ENCODE measurements around the gene AGAP1.

AGAP1 gene

DNA sequence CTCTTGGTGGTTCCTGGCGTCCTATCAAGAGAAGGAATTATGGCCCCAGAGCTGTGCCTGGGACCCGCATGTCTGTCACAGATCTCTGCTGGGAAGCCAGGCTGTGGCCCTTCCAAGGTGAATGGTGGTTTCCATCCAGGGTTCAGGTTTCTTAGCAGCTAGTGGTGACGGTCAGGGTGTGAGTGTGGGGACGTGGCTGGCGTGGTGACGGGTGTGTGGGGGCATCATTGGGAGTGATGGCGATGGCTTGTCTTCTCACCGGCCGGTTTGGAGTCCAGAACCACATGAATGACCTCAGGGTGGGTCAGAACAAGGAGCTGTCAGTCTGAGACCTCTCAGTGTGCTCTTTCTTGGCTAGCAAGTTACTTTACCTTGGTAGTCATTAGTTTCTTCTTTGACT lies 52.6 kb downstream of the AGAP1 start:
- Histone ChIP-seq H3K4me3 (ENCODE audit: low read length) (no peak overlapping the region), H3K9ac (ENCODE audit: low read length) (no peak overlapping the region), H3K9me3 (ENCODE audit: control insufficient read depth, low read length) (no peaks in the 10 kb centered on the region), H3K4me1 (ENCODE audit: control insufficient read depth, insufficient read depth, low read length) (peaks cover 36% of the 10 kb centered on the region), H3K27me3 (ENCODE audit: control insufficient read depth, insufficient read depth, low read length) (no peaks in the 10 kb centered on the region), H3K36me3 (ENCODE audit: control insufficient read depth, insufficient read depth, low read length) (no peaks in the 10 kb centered on the region)

- Histone ChIP-seq H3K27me3 (ENCODE audit: control insufficient read depth, insufficient read depth, low read length) (no peaks in the 10 kb centered on the region), H3K9ac (ENCODE audit: low read length) (no peak overlapping the region), H3K4me3 (ENCODE audit: low read length) (no peak overlapping the region), H3K36me3 (ENCODE audit: control insufficient read depth, insufficient read depth, low read length) (no peaks in the 10 kb centered on the region), H3K9me3 (ENCODE audit: control insufficient read depth, low read length) (no peaks in the 10 kb centered on the region), H3K4me1 (ENCODE audit: control insufficient read depth, insufficient read depth, low read length) (peaks cover 46% of the 10 kb centered on the region)
Observed at GRCh38 chr2:235549735-235550377, 56.0 kb downstream of the AGAP1 start.

- Histone ChIP-seq H3K4me1 (ENCODE audit: control insufficient read depth, insufficient read depth, low read length) (peaks cover 40% of the 10 kb centered on the region), H3K4me3 (ENCODE audit: low read length) (no peak overlapping the region), H3K9me3 (ENCODE audit: control insufficient read depth, low read length) (no peaks in the 10 kb centered on the region), H3K27me3 (ENCODE audit: control insufficient read depth, insufficient read depth, low read length) (no peaks in the 10 kb centered on the region), H3K9ac (ENCODE audit: low read length) (no peak overlapping the region), H3K36me3 (ENCODE audit: control insufficient read depth, insufficient read depth, low read length) (no peaks in the 10 kb centered on the region)
Observed at GRCh38 chr2:235550378-235550760, 56.5 kb downstream of the AGAP1 start.

DNA sequence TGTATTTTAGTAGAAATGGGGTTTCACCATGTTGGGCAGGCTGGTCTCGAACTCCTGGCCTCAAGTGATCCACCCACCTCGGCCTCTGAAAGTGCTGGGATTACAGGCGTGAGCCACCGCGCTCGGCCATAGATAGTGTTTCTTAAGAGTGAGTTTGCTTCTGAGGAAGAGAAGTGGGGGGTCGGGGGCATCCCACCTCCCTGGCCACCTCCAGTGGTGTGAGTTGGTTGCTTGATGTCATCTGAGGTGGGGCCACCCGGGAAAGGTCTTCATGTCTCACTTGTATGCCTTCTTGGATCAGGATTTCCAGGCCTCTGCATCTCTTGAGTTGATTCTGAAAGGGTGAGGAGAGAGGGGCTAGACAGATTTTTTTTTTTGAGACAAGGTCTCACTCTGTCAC lies 57.1 kb downstream of the AGAP1 start:
- no peaks in the 10 kb centered on the region for H3K27me3 ChIP-seq (ENCODE audit: control insufficient read depth, insufficient read depth, low read length)
- H3K9ac ChIP-seq (ENCODE audit: low read length), result no peak overlapping the region
- H3K36me3 ChIP-seq (ENCODE audit: control insufficient read depth, insufficient read depth, low read length), result no peaks in the 10 kb centered on the region
- H3K4me3 ChIP-seq (ENCODE audit: low read length), result no peak overlapping the region
- peaks cover 36% of the 10 kb centered on the region for H3K4me1 ChIP-seq (ENCODE audit: control insufficient read depth, insufficient read depth, low read length)
- no peaks in the 10 kb centered on the region for H3K9me3 ChIP-seq (ENCODE audit: control insufficient read depth, low read length)

DNA sequence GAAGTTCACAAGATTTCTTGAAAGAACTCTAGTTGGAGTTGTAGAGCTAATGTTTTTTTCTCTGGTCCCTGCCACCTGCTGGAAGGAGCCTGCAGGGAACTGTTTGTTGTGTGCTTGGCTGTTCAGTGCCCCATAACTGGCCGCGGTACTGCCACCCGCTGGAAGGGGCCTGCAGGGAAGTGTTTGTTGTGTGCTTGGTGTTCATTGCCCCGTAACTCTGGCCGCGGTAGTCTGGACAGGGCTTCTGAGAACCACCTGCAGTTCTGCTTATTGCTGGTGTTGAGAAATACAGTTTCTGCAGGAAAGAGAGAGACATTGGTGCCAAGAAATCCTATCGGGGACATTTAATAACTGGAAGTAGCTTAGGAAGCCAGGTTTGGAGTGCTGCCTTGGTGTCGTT lies 58.1 kb downstream of the AGAP1 start:
- Histone ChIP-seq H3K4me3 (ENCODE audit: low read length) (no peak overlapping the region), H3K36me3 (ENCODE audit: control insufficient read depth, insufficient read depth, low read length) (no peaks in the 10 kb centered on the region), H3K9ac (ENCODE audit: low read length) (no peak overlapping the region), H3K9me3 (ENCODE audit: control insufficient read depth, low read length) (no peaks in the 10 kb centered on the region), H3K27me3 (ENCODE audit: control insufficient read depth, insufficient read depth, low read length) (no peaks in the 10 kb centered on the region), H3K4me1 (ENCODE audit: control insufficient read depth, insufficient read depth, low read length) (peaks cover 31% of the 10 kb centered on the region)

- Histone ChIP-seq H3K4me3 (ENCODE audit: low read length) (no peak overlapping the region), H3K9me3 (ENCODE audit: control insufficient read depth, low read length) (no peaks in the 10 kb centered on the region), H3K27me3 (ENCODE audit: control insufficient read depth, insufficient read depth, low read length) (no peaks in the 10 kb centered on the region), H3K36me3 (ENCODE audit: control insufficient read depth, insufficient read depth, low read length) (no peaks in the 10 kb centered on the region), H3K4me1 (ENCODE audit: control insufficient read depth, insufficient read depth, low read length) (peaks cover 31% of the 10 kb centered on the region), H3K9ac (ENCODE audit: low read length) (no peak overlapping the region)
Observed at GRCh38 chr2:235552671-235553070, 58.8 kb downstream of the AGAP1 start.

DNA sequence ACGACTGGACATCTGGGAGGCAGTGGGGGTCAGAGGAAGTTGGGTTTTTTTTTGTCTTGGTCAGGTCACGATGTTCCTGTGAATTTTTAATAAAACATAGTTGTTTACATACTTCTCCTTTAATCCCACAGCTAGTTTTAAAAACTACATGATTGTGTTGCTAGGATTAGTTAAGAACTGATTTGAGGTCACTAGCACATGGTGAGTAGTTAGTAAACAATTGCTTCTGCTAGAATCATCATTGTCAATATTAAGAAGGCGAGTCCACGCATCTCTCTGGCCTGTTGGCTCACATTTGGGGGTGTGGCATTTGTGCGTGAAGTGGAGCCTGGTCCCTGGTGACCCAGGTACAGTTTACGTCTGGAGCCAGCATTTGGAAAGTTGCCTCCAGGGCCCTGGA lies 59.4 kb downstream of the AGAP1 start:
- no peak overlapping the region for H3K4me3 ChIP-seq (ENCODE audit: low read length)
- H3K9me3 ChIP-seq (ENCODE audit: control insufficient read depth, low read length), result no peaks in the 10 kb centered on the region
- H3K9ac ChIP-seq (ENCODE audit: low read length), result no peak overlapping the region
- H3K4me1 ChIP-seq (ENCODE audit: control insufficient read depth, insufficient read depth, low read length), result peaks cover 31% of the 10 kb centered on the region
- no peaks in the 10 kb centered on the region for H3K36me3 ChIP-seq (ENCODE audit: control insufficient read depth, insufficient read depth, low read length)
- no peaks in the 10 kb centered on the region for H3K27me3 ChIP-seq (ENCODE audit: control insufficient read depth, insufficient read depth, low read length)

DNA sequence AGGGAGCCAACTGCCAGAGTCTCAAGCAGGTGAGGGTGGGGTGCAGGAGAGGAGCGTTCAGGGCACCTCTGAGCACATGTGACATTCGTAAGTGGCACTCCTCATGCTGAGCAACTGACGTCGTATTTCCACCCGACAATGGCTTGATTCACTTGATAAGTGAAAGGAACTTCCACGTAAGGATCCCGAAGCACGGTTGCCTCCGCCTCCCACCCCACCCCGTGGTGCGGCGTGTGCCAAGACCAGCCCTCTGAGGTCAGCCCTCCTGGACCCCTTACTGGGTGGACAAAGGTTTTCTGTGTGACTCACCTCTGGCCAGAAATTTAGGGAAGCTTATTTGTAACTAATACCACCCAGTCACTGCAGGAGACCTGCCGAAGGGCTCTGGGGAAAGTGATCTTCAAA lies 59.9 kb downstream of the AGAP1 start:
- H3K27me3 ChIP-seq (ENCODE audit: control insufficient read depth, insufficient read depth, low read length), result no peaks in the 10 kb centered on the region
- no peak overlapping the region for H3K9ac ChIP-seq (ENCODE audit: low read length)
- no peak overlapping the region for H3K4me3 ChIP-seq (ENCODE audit: low read length)
- no peaks in the 10 kb centered on the region for H3K36me3 ChIP-seq (ENCODE audit: control insufficient read depth, insufficient read depth, low read length)
- no peaks in the 10 kb centered on the region for H3K9me3 ChIP-seq (ENCODE audit: control insufficient read depth, low read length)
- peaks cover 31% of the 10 kb centered on the region for H3K4me1 ChIP-seq (ENCODE audit: control insufficient read depth, insufficient read depth, low read length)

DNA sequence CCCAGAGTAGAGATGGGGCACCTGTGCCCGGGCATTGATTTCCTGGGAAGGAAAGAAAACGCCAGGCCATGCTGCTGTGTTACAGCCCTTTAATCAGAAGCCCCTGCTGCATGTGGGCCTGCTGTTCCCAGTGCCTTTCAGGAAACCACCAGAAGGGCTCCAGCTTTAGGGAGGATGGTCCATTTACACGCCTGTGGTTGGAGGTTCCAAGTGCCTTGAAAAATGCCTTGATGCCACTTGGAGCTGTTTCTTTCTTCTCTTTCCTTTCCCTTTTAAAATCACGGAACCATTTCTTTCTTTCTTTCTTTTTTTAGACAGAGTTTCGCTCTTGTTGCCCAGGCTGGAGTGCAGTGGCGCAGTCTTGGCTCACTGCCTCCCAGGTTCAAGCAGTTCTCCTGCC lies 60.5 kb downstream of the AGAP1 start:
- Histone ChIP-seq H3K4me1 (ENCODE audit: control insufficient read depth, insufficient read depth, low read length) (peaks cover 35% of the 10 kb centered on the region), H3K9ac (ENCODE audit: low read length) (no peak overlapping the region), H3K36me3 (ENCODE audit: control insufficient read depth, insufficient read depth, low read length) (no peaks in the 10 kb centered on the region), H3K9me3 (ENCODE audit: control insufficient read depth, low read length) (no peaks in the 10 kb centered on the region), H3K4me3 (ENCODE audit: low read length) (no peak overlapping the region), H3K27me3 (ENCODE audit: control insufficient read depth, insufficient read depth, low read length) (no peaks in the 10 kb centered on the region)

DNA sequence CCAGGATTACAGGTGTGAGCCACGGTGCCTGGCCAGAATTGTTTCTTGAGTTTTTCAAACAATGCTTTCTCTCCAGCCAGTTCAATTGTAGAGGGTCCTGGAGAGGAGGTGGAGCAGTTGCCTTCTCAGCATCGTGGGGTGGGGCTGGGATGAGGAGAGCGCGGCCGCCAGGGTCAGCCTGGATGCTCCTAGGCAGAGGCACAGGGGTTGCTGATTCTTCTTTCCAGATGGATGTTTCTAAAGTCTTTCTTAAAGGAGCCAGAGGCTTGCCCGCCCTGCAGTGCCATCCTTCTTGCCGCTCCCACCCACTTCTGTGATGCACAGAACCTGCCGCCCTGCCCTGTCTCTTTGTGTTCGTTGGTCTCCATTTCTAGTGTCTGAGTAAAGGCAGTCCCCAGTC lies 61.1 kb downstream of the AGAP1 start:
- no peaks in the 10 kb centered on the region for H3K9me3 ChIP-seq (ENCODE audit: control insufficient read depth, low read length)
- H3K27me3 ChIP-seq (ENCODE audit: control insufficient read depth, insufficient read depth, low read length), result no peaks in the 10 kb centered on the region
- H3K9ac ChIP-seq (ENCODE audit: low read length), result no peak overlapping the region
- no peaks in the 10 kb centered on the region for H3K36me3 ChIP-seq (ENCODE audit: control insufficient read depth, insufficient read depth, low read length)
- H3K4me3 ChIP-seq (ENCODE audit: low read length), result no peak overlapping the region
- peaks cover 37% of the 10 kb centered on the region for H3K4me1 ChIP-seq (ENCODE audit: control insufficient read depth, insufficient read depth, low read length)

DNA sequence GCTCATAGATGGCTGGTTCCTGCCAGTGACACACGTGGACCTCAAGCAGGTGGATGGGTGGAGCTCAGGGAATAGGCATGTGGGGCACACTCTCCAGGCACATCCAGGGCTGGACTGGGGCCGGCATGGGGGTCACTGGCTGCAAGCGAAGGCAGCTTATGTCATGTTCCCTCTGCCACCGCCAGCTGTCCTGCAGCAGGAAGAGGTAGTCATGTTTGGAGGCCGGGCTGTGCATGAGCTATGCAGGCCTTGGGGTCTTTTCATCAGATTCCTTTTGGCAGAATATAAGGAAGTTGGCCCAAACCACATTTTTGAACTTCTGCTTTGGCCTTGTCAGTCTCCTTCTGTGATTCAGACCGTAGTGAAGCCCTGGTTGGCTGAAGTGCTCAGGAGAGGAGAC lies 61.5 kb downstream of the AGAP1 start:
- Histone ChIP-seq H3K27me3 (ENCODE audit: control insufficient read depth, insufficient read depth, low read length) (no peaks in the 10 kb centered on the region), H3K9me3 (ENCODE audit: control insufficient read depth, low read length) (no peaks in the 10 kb centered on the region), H3K9ac (ENCODE audit: low read length) (no peak overlapping the region), H3K4me3 (ENCODE audit: low read length) (no peak overlapping the region), H3K4me1 (ENCODE audit: control insufficient read depth, insufficient read depth, low read length) (peaks cover 37% of the 10 kb centered on the region), H3K36me3 (ENCODE audit: control insufficient read depth, insufficient read depth, low read length) (no peaks in the 10 kb centered on the region)

DNA sequence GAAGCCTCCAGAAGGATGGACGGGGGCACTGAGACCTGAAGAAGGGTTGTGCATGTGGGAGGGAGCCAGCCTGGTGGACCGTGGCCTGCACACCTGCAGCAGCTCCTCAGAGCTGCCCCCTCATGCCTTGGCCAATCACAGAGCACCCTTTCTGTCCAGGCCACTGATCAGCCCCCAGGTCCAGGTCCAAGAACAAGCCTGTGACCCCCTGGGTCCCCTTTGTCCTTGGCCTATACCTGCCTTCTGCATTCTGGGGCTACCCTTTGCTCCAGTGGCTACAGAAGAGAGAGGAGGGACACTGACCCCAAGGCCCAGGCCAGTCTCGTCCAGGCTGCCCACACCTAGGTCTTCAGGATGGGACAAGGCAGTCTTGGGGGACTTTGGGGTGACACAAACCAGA lies 62.2 kb downstream of the AGAP1 start:
- H3K4me3 ChIP-seq (ENCODE audit: low read length), result no peak overlapping the region
- H3K9me3 ChIP-seq (ENCODE audit: control insufficient read depth, low read length), result no peaks in the 10 kb centered on the region
- H3K4me1 ChIP-seq (ENCODE audit: control insufficient read depth, insufficient read depth, low read length), result peaks cover 43% of the 10 kb centered on the region
- H3K27me3 ChIP-seq (ENCODE audit: control insufficient read depth, insufficient read depth, low read length), result no peaks in the 10 kb centered on the region
- H3K36me3 ChIP-seq (ENCODE audit: control insufficient read depth, insufficient read depth, low read length), result no peaks in the 10 kb centered on the region
- no peak overlapping the region for H3K9ac ChIP-seq (ENCODE audit: low read length)

DNA sequence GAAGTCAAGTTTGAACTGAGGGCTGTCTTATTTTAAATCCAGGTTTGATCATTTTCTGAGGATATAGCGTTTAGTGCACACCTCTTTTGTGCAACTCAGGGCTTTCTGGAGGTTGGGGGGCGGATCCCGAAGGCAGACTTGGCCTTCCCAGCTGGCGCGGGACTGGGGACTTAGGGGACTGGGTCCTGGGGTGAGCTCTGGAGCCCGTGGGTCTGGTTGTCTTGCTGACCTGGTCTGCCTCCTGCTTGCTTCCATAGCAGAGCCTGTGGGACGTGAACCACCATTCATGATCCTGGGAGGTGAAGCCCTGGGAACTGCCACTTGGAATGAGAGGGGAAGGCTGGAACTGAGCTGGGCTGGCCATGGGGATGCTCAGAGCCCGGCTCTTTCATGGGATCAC lies 63.1 kb downstream of the AGAP1 start:
- H3K9me3 ChIP-seq (ENCODE audit: control insufficient read depth, low read length), result no peaks in the 10 kb centered on the region
- H3K27me3 ChIP-seq (ENCODE audit: control insufficient read depth, insufficient read depth, low read length), result no peaks in the 10 kb centered on the region
- H3K36me3 ChIP-seq (ENCODE audit: control insufficient read depth, insufficient read depth, low read length), result no peaks in the 10 kb centered on the region
- H3K4me1 ChIP-seq (ENCODE audit: control insufficient read depth, insufficient read depth, low read length), result peaks cover 40% of the 10 kb centered on the region
- H3K4me3 ChIP-seq (ENCODE audit: low read length), result no peak overlapping the region
- H3K9ac ChIP-seq (ENCODE audit: low read length), result no peak overlapping the region

Measured in mucosa of stomach (tissue), 1 donor.